GM12878 (cell line): Measurements from ENCODE around the gene CASP3. TPM values are rescaled to one million over a fixed set of nuclear protein-coding genes. Genes with fewer than 3 reads are reported as not detected.

Experiments
- ATAC-seq: fragments of 200-7000 bp; cut with Tn5 transposase; 3 replicates; pipeline ENCODE4 v1.9.1; 2020; ENCODE audit warnings: mild to moderate bottlenecking, moderate library complexity
- BruUV-seq: library from RNA; stranded (reverse); fragments of 400-500 nt; replicated peaks from 2 replicates; lab custom pipeline; 2021; lab: Mats Ljungman, UMichigan
- CTCF ChIA-PET: fragments of 300-600 bp; sonication (Branson Sonifier 250); formaldehyde crosslinking; extraction: SDS; loops from one replicate; lab custom pipeline; 2021; ENCODE audit warnings: inconsistent platforms; lab: Yijun Ruan, JAX
- POLR2A ChIA-PET: fragments of 350-600 bp; formaldehyde crosslinking; extraction: SDS; loops from one replicate; lab custom pipeline; 2021; ENCODE audit warnings: inconsistent platforms; lab: Charles Lee
- RAD21 ChIA-PET: fragments of 300-600 bp; sonication (Branson Sonifier 250); formaldehyde crosslinking; loops from one replicate; lab custom pipeline; 2023; ENCODE audit warnings: antibody characterized with exemption; ENCODE audit not compliant: unreplicated experiment; lab: Charles Lee
- SMC1A ChIA-PET: fragments of 300-600 bp; sonication (Branson Sonifier 250); formaldehyde crosslinking; loops from one replicate; lab custom pipeline; 2023; ENCODE audit not compliant: unreplicated experiment, uncharacterized antibody; lab: Charles Lee
- DNase-seq: peaks from one replicate; pipeline ENCODE4 v3.0.0-alpha.2; 2011; ENCODE audit warnings: low read depth, low spot score
- FAIRE-seq: peaks from 3 replicates; lab custom pipeline; 2011; peaks lifted over from hg19 to GRCh38; lab: Jason Lieb, UNC
- H2AFZ ChIP-seq: 2 replicates; pipeline ENCODE4 v1.6.0; 2011; ENCODE audit warnings: low read depth, low read length, control low read depth; ENCODE audit not compliant: control insufficient read depth
- H3K27ac ChIP-seq: 2 replicates; pipeline ENCODE4 v1.5.1; 2011; ENCODE audit warnings: control low read depth; ENCODE audit not compliant: control insufficient read depth, insufficient read depth
- H3K27me3 ChIP-seq, 2 experiments: replicated peaks in 1 of 2; 2 replicates each; pipeline versions ENCODE4 v1.6.0 to v1.6.1; 2011; ENCODE audit warnings: low read length in 1 of 2; ENCODE audit not compliant: control insufficient read depth in 2 of 2, insufficient read depth in 2 of 2
- H3K36me3 ChIP-seq, 2 experiments: 2 replicates each; pipeline ENCODE4 v1.5.1; 2011; ENCODE audit warnings: low read length in 1 of 2; ENCODE audit not compliant: control insufficient read depth in 2 of 2, insufficient read depth in 2 of 2
- H3K4me1 ChIP-seq: 2 replicates; pipeline ENCODE4 v1.6.1; 2011; ENCODE audit warnings: mild to moderate bottlenecking, low read length, moderate library complexity, mixed read lengths; ENCODE audit not compliant: control insufficient read depth, insufficient read depth
- H3K4me2 ChIP-seq: 2 replicates; pipeline ENCODE4 v1.6.0; 2011; ENCODE audit warnings: control low read depth; ENCODE audit not compliant: control insufficient read depth, insufficient read depth
- H3K4me3 ChIP-seq: fragments of 200-600 bp; sonication (generic); 2 replicates; pipeline ENCODE4 v1.5.1; 2016
- H3K79me2 ChIP-seq: 2 replicates; pipeline ENCODE4 v1.6.0; 2011; ENCODE audit warnings: low read length; ENCODE audit not compliant: control insufficient read depth, insufficient read depth
- H3K9ac ChIP-seq: 2 replicates; pipeline ENCODE4 v1.8.0; 2011; ENCODE audit warnings: low read length, control low read depth, mixed read lengths; ENCODE audit not compliant: control insufficient read depth, insufficient read depth
- H3K9me3 ChIP-seq: replicated peaks from 3 replicates; pipeline ENCODE4 v1.5.1; 2011; ENCODE audit warnings: mild to moderate bottlenecking, low read length; ENCODE audit not compliant: control insufficient read depth, insufficient read depth
- H4K20me1 ChIP-seq: 2 replicates; pipeline ENCODE4 v1.6.0; 2011; ENCODE audit not compliant: control insufficient read depth, insufficient read depth
- HDGF ChIP-seq: fragments of 450-650 bp; IDR thresholded peaks from 2 replicates; pipeline ENCODE4 v1.6.1; 2016; ENCODE audit warnings: antibody characterized with exemption
- IRF4 ChIP-seq: IDR thresholded peaks from 2 replicates; pipeline ENCODE4 v1.6.1; 2011; ENCODE audit warnings: low read depth, low read length
- KAT2A ChIP-seq: conservative IDR thresholded peaks from 2 replicates; pipeline ENCODE4 v1.6.1; 2011; ENCODE audit warnings: low read depth, low read length; ENCODE audit not compliant: control insufficient read depth
- MEF2A ChIP-seq: IDR thresholded peaks from 2 replicates; pipeline ENCODE4 v1.6.1; 2011; ENCODE audit warnings: low read depth, mild to moderate bottlenecking, low read length, moderate library complexity; ENCODE audit not compliant: insufficient read depth
- MTA2 ChIP-seq: fragments of 450-650 bp; IDR thresholded peaks from 2 replicates; pipeline ENCODE4 v1.6.1; 2016; ENCODE audit warnings: low read depth, mild to moderate bottlenecking, moderate library complexity
- PAX8 ChIP-seq: fragments of 450-650 bp; IDR thresholded peaks from 2 replicates; pipeline ENCODE4 v1.6.1; 2017; ENCODE audit warnings: mild to moderate bottlenecking, moderate library complexity
- RB1 ChIP-seq: fragments of 450-650 bp; formaldehyde crosslinking; IDR thresholded peaks from 2 replicates; pipeline ENCODE4 v1.6.1; 2017; ENCODE audit warnings: mild to moderate bottlenecking, borderline replicate concordance
- RBBP5 ChIP-seq: fragments of 200-600 bp; sonication (generic); conservative IDR thresholded peaks from 2 replicates; pipeline ENCODE4 v1.6.1; 2016
- RUNX3 ChIP-seq: IDR thresholded peaks from 2 replicates; pipeline ENCODE4 v1.6.1; 2012; ENCODE audit warnings: low read length, inconsistent platforms
- SIX5 ChIP-seq: IDR thresholded peaks from 2 replicates; pipeline ENCODE4 v1.6.1; 2011; ENCODE audit warnings: mild to moderate bottlenecking, low read depth, low read length, moderate library complexity; ENCODE audit not compliant: severe bottlenecking
- STAT1 ChIP-seq: fragments of 450-650 bp; conservative IDR thresholded peaks from 2 replicates; pipeline ENCODE4 v1.6.1; 2014; ENCODE audit warnings: antibody characterized with exemption, mild to moderate bottlenecking
- SUPT20H ChIP-seq: IDR thresholded peaks from 2 replicates; pipeline ENCODE4 v1.6.1; 2011; ENCODE audit warnings: low read depth, mild to moderate bottlenecking, low read length, moderate library complexity, borderline replicate concordance; ENCODE audit not compliant: control insufficient read depth
- TARDBP ChIP-seq: IDR thresholded peaks from 2 replicates; pipeline ENCODE4 v1.6.1; 2016; ENCODE audit warnings: borderline replicate concordance
- YY1 ChIP-seq: IDR thresholded peaks from 2 replicates; pipeline ENCODE4 v1.6.1; 2011; ENCODE audit warnings: low read depth, mild to moderate bottlenecking, low read length
- ZBED1 ChIP-seq: IDR thresholded peaks from 2 replicates; pipeline ENCODE4 v1.6.1; 2016; ENCODE audit warnings: borderline replicate concordance
- WGBS: methylation state at CpG from one replicate; pipeline ENCODE4 v1.1.6; 2016; ENCODE audit warnings: low lambda C conversion rate; ENCODE audit not compliant: insufficient replicate concordance, insufficient coverage; ENCODE audit errors: missing lambda C conversion rate; 5-methylcytosine and 5-hydroxymethylcytosine counted together
- in situ Hi-C: fragments of 300-500 bp; cut with MboI; formaldehyde crosslinking; loops from 9 replicates; pipeline ENCODE4 v1.14.3; 2018; ENCODE audit warnings: mixed read lengths
- intact Hi-C: fragments of 100-400 bp; cut with micrococcal nuclease; formaldehyde crosslinking; loops from one replicate; pipeline ENCODE4 v1.14.2; 2022; ENCODE audit not compliant: unreplicated experiment
- polyA plus RNA-seq, 11 experiments: library from polyadenylated mRNA; depleted of rRNA in 4 of 11; unstranded in 6 of 11; stranded (reverse) in 5 of 11; fragments of >200 nt; fragmentation: Nextera tagmentation in 4 of 11; fragmentation: Illumina TruSeq in 1 of 11; extraction: Ambion mirVana in 4 of 11; extraction: Trizol in 1 of 11; gene quantifications; 1 replicate in 1 of 11; 2 replicates in 10 of 11; pipeline versions ENCODE4 v1.2.1 to v1.2.3, GENCODE V29; 2011 to 2016; ENCODE audit warnings: inconsistent platforms in 2 of 11, missing spikeins in 2 of 11, low read depth in 1 of 11
- total RNA-seq, 4 experiments: library from RNA; depleted of rRNA in 3 of 4; stranded (reverse); fragments of >200 nt in 3 of 4; fragmentation: Illumina TruSeq in 1 of 4; extraction: Trizol in 1 of 4; gene quantifications; 2 replicates each; pipeline versions ENCODE4 v1.2.1 to v1.2.3, GENCODE V29; 2013 to 2021
- TF ChIP-seq, protein P1 (sequence below), 3 experiments: IDR thresholded peaks in 2 of 3; conservative IDR thresholded peaks in 1 of 3; 2 replicates each; pipeline ENCODE4 v1.5.1; 2011; ENCODE audit warnings: low read depth in 3 of 3, low read length in 3 of 3, mild to moderate bottlenecking in 3 of 3, control low read depth in 2 of 3, moderate library complexity in 2 of 3, inconsistent platforms in 1 of 3, mixed read lengths in 1 of 3; ENCODE audit not compliant: control insufficient read depth in 2 of 3, insufficient read depth in 1 of 3; ENCODE audit errors: extremely low read depth in 1 of 3
- TF ChIP-seq, protein P2 (sequence below): fragments of 450-650 bp; IDR thresholded peaks from 2 replicates; pipeline ENCODE4 v1.6.1; 2017; ENCODE audit warnings: mild to moderate bottlenecking
- TF ChIP-seq, protein P3 (sequence below): IDR thresholded peaks from 2 replicates; pipeline ENCODE4 v1.6.1; 2011; ENCODE audit warnings: low read depth, low read length, improper control_type of control experiment, borderline replicate concordance

Gene CASP3
- total and polyA plus RNA-seq, 10 of the 15 experiments (the other 5 are each of a cell fraction or from before 2014, with no cell fraction given) = 50.0 to 194 (median 74.4) TPM

DNA sequence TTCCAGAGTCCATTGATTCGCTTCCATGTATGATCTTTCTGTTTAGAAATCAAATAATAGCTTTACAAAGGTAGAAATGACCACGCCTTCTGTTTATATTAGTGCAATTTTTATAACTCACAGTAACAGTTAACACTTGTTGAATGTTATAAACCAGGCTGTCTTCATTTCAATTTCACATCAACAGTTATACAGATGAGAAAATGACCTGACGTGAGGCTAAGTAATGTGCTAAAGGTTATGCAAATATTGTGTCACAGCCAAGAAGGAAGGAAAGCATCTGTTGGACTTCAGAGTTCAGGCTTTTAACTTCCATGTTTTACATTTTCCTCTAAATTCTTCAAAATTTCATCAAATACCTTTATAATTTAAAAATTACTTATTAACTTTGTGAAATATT, 13.9 kb downstream of the CASP3 start:
- Histone ChIP-seq H4K20me1 (no peaks in the 10 kb centered on the region; the same call in 1 of the 2 replicates), H3K9me3 (no peaks in the 10 kb centered on the region), H3K36me3 (peaks cover 9 to 41% of the 10 kb centered on the region in 2 experiments), H3K4me1 (no peaks in the 10 kb centered on the region), H2AFZ (no peak overlapping the region)
- SMC1A ChIA-PET = interaction anchor here (1.0 to 1.6 kb wide), 4 partner anchors 9 to 133 kb away, joined by 3 to 6 read pairs (median 4); partner anchors contain the start of gene CASP3
- BruUV-seq = no TSS peak
- TF ChIP-seq MEF2A (no peak), KAT2A (no peak), STAT1 (no peak), SIX5 (no peak), YY1 (no peak), RUNX3 (no peak), ZBED1 (no peak), HDGF (no peak), RBBP5 (no peak), RB1 (no peak), IRF4 (no peak), SUPT20H (no peak), TARDBP (no peak), PAX8 (no peak), MTA2 (no peak)
- TF ChIP-seq, protein P1, sequence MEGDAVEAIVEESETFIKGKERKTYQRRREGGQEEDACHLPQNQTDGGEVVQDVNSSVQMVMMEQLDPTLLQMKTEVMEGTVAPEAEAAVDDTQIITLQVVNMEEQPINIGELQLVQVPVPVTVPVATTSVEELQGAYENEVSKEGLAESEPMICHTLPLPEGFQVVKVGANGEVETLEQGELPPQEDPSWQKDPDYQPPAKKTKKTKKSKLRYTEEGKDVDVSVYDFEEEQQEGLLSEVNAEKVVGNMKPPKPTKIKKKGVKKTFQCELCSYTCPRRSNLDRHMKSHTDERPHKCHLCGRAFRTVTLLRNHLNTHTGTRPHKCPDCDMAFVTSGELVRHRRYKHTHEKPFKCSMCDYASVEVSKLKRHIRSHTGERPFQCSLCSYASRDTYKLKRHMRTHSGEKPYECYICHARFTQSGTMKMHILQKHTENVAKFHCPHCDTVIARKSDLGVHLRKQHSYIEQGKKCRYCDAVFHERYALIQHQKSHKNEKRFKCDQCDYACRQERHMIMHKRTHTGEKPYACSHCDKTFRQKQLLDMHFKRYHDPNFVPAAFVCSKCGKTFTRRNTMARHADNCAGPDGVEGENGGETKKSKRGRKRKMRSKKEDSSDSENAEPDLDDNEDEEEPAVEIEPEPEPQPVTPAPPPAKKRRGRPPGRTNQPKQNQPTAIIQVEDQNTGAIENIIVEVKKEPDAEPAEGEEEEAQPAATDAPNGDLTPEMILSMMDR (IDR thresholded peaks at IDR 0.05 in 2 of 3, conservative IDR thresholded peaks at IDR 0.05 in 1 of 3; ENCODE audit: control insufficient read depth in 2 of 3, extremely low read depth in 1 of 3, insufficient read depth in 1 of 3, low read depth in 3 of 3, low read length in 3 of 3) = no peak
- TF ChIP-seq, protein P2, sequence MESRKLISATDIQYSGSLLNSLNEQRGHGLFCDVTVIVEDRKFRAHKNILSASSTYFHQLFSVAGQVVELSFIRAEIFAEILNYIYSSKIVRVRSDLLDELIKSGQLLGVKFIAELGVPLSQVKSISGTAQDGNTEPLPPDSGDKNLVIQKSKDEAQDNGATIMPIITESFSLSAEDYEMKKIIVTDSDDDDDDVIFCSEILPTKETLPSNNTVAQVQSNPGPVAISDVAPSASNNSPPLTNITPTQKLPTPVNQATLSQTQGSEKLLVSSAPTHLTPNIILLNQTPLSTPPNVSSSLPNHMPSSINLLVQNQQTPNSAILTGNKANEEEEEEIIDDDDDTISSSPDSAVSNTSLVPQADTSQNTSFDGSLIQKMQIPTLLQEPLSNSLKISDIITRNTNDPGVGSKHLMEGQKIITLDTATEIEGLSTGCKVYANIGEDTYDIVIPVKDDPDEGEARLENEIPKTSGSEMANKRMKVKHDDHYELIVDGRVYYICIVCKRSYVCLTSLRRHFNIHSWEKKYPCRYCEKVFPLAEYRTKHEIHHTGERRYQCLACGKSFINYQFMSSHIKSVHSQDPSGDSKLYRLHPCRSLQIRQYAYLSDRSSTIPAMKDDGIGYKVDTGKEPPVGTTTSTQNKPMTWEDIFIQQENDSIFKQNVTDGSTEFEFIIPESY = no peak
- TF ChIP-seq, protein P3, sequence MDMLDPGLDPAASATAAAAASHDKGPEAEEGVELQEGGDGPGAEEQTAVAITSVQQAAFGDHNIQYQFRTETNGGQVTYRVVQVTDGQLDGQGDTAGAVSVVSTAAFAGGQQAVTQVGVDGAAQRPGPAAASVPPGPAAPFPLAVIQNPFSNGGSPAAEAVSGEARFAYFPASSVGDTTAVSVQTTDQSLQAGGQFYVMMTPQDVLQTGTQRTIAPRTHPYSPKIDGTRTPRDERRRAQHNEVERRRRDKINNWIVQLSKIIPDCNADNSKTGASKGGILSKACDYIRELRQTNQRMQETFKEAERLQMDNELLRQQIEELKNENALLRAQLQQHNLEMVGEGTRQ = no peak
- TF ChIP-seq, all 136 proteins: peak for 0
- Histone ChIP-seq H3K4me3 (no peak overlapping the region), H3K27me3 (no peaks in the 10 kb centered on the region), H3K27ac (no peak overlapping the region), H3K79me2 (peaks cover 33% of the 10 kb centered on the region), H3K9ac (no peak overlapping the region), H3K4me2 (no peak overlapping the region)
- intact Hi-C loops = no loop called here
- ChIA-PET CTCF (interaction anchor here (0.9 to 3.1 kb wide), 2 partner anchors 12 to 19 kb away, joined by 4 to 8 read pairs; no protein-coding TSS in a partner anchor), POLR2A (interaction anchor here (0.7 to 1.6 kb wide), 4 partner anchors 10 to 18 kb away, joined by 3 to 7 read pairs (median 3); no protein-coding TSS in a partner anchor), RAD21 (interaction anchor here (0.6 to 1.4 kb wide), 2 partner anchors 9 to 110 kb away, joined by 3 read pairs; no protein-coding TSS in a partner anchor)
- ATAC-seq = peak; percentile 29; the same call in 1 of the 3 replicates
- FAIRE-seq = peak; percentile 68
- 55% methylated on average over 3 of the region's 3 CpGs for WGBS
- in situ Hi-C loops = no loop called here
- no peak for DNase-seq
